Fibroblast of pulmonary artery (primary cell): ENCODE results near the gene B3GNT8.
"Not testable (repeated sequence)": the region's sequence is repeated elsewhere in the genome, so short reads cannot be mapped to it uniquely, and the experiment has no call there.

Source experiments
- DNase-seq: peaks from one replicate; pipeline ENCODE4 v3.0.0-alpha.2; 2010; ENCODE audit warnings: low read depth
- H3K4me3 ChIP-seq: replicated peaks from 2 replicates; pipeline ENCODE4 v1.5.1; 2011; ENCODE audit warnings: low read depth, mild to moderate bottlenecking, control low read depth, low read length, moderate library complexity
- TF ChIP-seq, protein P1 (sequence below): IDR thresholded peaks from 2 replicates; pipeline ENCODE4 v1.5.1; 2011; ENCODE audit warnings: mild to moderate bottlenecking, control low read depth, low read length, inconsistent platforms; ENCODE audit errors: missing control alignments

B3GNT8 gene

GRCh38 chr19:41412953-41413352 is 14.2 kb downstream of the B3GNT8 start:
- DNase-seq = no peak
- TF ChIP-seq, protein P1, sequence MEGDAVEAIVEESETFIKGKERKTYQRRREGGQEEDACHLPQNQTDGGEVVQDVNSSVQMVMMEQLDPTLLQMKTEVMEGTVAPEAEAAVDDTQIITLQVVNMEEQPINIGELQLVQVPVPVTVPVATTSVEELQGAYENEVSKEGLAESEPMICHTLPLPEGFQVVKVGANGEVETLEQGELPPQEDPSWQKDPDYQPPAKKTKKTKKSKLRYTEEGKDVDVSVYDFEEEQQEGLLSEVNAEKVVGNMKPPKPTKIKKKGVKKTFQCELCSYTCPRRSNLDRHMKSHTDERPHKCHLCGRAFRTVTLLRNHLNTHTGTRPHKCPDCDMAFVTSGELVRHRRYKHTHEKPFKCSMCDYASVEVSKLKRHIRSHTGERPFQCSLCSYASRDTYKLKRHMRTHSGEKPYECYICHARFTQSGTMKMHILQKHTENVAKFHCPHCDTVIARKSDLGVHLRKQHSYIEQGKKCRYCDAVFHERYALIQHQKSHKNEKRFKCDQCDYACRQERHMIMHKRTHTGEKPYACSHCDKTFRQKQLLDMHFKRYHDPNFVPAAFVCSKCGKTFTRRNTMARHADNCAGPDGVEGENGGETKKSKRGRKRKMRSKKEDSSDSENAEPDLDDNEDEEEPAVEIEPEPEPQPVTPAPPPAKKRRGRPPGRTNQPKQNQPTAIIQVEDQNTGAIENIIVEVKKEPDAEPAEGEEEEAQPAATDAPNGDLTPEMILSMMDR = no peak
- H3K4me3 ChIP-seq = no peak overlapping the region

- TF ChIP-seq, protein P1 = no peak
- DNase-seq = no peak
- no peak overlapping the region for H3K4me3 ChIP-seq
Measured at GRCh38 chr19:41411968-41412265, 15.3 kb downstream of the B3GNT8 start.

- TF ChIP-seq, protein P1 = no peak
- no peak for DNase-seq
- no peak overlapping the region for H3K4me3 ChIP-seq
Measured at GRCh38 chr19:41411100-41411967, 15.8 kb downstream of the B3GNT8 start.

DNA sequence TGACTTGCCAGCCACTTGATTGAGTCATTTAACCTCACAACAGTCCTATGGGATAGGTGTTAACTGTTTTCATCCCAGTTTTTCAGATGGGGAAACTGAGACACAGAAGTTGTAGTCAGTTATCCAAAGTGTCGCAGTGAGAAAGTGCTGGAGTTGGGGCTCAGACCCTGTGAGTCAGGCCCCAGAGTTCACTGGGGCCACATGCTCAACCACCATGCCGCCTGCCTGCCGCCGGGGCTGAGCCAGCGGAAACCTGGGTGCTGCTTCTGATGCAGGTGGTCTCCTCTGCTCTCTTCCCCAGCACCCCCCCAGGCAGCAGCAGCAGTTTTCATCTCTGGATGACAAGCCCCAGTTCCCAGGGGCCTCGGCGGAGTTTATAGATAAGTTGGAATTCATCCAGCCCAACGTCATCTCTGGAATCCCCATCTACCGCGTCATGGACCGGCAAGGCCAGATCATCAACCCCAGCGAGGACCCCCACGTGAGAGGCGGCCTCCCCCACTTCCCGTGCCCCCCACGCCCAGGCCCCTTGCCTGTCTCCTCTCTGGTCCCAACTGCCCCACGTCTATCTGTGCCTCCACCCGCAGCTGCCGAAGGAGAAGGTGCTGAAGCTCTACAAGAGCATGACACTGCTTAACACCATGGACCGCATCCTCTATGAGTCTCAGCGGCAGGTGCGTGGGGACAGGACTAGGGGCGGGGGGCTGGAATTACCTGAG is 16.7 kb downstream of the B3GNT8 start:
- TF ChIP-seq, protein P1 = no peak
- DNase-seq = no peak
- H3K4me3 ChIP-seq = no peak overlapping the region

DNA sequence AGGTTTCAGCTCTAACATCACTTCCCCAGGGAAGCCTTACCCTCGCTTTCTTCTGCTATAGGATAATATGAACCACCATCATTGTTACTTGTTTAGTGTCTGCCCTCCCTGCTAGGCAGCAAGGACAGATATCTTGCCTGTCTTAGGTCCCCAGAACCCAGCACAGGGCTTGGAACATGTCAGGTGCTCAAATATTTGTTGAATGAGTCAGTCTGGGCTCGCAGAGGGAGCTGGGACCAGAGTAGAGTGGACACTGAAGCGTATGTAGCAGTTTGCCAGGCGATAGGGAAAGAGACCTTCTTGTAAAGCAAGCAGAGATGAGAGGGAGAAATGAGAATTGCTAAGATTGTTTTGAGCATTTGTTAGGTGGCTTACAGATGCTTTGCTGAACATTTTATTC is 17.9 kb downstream of the B3GNT8 start:
- H3K4me3 ChIP-seq = no peak overlapping the region
- DNase-seq = peak; percentile 51
- TF ChIP-seq, protein P1 = no peak

GRCh38 chr19:41408846-41409245 is 18.3 kb downstream of the B3GNT8 start:
- H3K4me3 ChIP-seq, DNase-seq: not testable (repeated sequence)

DNA sequence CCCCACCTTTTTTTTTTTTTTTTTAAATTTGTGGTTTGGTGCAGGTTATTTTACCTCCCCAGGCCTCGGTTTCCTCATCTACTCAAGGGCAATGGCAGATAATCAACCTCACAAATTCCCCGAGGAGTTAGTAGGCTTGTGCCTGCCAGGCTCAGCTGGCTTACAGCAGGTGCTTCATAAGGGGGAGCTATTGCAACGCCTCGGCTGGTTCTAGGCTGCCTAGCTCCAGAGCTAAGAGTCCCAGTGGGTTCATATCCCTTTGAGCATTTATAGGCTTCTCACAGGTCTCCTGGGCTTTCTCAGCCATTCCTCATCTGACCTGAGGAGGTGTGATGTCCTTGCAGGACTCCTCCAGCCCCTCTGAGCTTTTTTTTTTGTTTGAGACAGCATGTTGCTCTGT is 18.9 kb downstream of the B3GNT8 start:
- DNase-seq = no peak
- TF ChIP-seq, protein P1 = no peak
- H3K4me3 ChIP-seq = no peak overlapping the region
